HG02885 (cell line): Measurements from ENCODE around the gene VRTN.

Experiments
- ATAC-seq: cut with Tn5 transposase; IDR thresholded peaks from one replicate; pipeline ENCODE4 v1.9.1; 2021; ENCODE audit warnings: mild to moderate bottlenecking; ENCODE audit not compliant: unreplicated experiment, poor library complexity

VRTN gene

DNA sequence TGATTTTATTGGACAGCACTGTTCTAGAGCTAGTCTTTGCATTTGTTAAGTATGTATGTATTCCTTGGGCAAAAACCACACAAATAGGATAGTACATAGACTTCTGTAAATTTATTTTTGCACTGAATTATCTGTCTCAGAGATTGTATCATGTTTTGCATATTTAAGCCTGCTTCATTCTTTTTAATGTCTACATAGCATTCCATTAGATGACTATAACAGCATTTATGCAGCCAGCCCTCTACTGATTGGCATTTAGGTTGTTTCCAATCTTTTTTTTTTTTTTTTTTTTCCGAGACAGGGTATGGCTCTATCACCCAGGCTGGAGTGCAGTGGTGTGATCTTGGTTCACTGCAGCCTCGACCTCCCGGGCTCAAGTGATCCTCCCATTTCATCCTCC is 43.2 kb downstream of the VRTN start:
- ATAC-seq: no peak

DNA sequence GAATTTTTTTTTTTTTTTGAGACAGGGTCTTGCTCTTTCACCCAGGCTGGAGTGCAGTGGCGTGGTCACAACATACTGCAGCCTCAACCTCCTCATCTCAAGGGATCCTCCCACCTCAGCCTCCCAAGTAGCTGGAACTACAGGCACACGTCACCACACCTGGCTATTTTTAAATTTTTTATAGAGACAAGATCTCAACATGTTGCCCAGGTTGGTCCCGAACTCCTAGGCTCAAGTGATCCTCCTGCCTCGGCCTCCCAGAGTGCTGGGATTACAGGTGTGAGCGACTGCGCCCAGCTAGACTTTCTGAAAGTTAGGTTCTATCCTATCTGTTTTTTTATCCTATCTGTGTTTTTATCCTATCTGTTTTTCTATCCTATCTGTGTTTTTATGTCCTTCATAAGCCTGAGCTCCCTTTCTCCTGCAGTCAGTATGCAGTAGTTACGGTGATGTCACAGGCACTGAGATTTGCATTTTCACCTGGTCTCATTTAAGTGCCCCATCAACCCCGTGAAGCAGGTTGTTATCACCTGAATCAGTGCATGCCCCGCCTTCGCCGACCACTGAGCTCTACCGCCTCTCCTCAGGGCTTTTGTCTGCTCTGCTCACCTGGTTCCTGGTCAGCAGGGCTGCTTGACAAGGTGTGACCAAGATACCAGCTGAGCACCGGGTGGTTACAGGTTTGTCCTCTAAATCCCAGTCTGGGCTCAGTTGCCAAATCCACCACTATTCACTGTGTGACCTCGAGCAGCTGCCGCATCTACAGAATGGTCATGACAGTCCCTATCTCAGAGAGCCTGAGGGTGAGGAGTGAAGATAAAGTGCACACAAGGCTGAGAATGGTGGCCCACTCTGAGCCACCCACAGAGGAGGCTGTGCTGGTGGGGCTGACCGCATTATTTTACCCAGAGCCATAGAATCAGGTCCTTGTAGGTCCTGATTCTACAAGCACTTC is 44.6 kb downstream of the VRTN start:
- ATAC-seq: no peak

DNA sequence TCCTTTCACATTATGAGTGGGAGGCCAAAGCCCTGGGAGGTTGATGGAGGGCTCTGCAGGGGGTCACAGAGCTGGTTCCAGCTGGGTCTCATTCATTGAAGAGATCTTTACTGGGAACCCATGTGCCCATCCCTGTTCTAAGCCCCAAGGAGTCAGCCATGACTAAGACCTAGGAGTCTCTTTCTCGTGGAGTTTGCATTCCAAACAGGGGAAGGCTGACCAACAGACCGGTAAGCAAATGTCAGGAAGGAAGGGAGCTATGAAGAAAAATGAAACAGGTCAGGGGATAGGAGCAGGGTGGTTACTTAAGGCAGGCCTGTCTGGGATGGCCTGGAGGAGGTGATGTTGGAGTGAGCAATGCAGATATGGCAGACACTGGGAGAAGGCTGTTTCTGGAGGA is 46.3 kb downstream of the VRTN start:
- ATAC-seq: no peak

DNA sequence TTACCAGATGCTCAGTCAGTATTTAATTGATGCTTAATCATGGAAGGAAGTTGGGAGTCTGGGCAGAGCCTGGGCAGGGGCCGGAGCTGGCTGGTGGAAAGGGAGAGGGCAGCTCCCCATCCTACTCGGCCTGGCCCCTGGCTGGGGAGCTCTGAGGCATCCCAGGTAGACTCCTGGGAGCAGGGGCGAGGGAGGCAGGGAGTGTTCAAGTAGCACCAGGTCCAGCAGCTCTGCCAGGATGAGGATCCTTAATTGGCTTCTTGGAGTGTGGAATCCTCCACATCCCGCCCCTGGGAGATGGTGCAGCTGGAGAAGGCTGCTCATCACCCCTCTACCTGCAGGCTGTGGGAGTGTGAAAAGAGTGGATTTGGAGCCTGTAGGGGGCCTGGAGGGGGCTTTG is 46.8 kb downstream of the VRTN start:
- ATAC-seq: no peak

DNA sequence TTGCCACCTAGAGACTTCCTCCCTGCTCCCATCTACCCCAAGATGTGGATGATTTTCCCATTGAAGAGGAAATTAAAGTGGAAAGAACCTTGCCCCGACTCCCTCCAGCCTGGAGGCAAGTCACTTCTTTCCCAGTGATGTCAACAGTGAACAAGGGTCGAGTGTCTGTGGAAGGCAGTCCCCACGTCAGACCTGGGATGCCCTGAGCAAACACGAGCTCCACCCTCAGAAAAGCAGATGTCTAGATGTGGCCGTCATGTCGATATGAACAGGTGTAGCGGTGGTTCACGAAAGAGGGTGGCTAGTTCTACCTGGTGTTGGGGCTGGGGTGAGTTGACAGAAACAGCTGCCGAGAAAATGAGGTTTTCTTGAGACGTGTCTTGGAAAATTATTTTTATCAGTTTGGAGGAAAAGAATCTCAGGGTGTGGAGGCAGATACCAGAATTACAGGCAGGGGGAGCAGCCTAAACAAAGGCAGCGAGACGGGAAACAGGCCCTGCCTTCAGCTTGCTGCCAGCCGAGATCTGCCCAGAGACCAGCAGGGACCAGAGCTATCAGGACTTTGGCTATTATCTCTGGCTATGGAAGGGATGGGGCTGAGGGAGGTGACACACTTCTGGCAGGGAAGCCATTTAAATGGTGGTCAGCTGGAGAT is 51.9 kb downstream of the VRTN start:
- no peak for ATAC-seq

DNA sequence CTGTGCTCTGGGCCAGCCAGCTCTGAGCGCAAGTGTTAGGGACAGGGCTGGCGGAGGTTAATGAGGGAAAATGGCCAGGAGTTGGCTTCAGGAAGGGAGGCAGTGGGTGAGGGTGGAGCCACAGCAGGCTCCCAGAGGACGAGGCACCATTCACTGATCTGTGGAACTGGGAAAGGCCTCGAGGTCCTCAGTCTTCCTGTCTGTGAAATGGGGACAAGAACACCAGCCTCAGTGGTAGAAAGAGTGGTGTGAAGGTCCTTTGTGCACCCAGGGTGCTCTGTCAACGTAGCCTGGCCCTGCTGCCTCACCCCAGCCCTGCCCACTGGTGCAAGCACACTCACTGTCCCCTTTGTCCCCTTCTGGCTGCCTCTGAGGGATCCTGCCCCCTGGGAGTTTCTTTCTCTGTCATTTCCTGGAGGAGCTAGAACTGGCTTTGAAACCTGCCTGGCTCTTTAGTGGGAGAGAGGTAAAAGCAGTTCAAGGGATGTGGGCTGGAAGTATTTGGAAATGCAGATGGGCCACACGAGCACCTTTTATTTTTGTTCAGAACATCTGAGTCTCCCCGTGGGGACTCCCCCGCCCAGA is 52.7 kb downstream of the VRTN start:
- ATAC-seq: peak; percentile 10

DNA sequence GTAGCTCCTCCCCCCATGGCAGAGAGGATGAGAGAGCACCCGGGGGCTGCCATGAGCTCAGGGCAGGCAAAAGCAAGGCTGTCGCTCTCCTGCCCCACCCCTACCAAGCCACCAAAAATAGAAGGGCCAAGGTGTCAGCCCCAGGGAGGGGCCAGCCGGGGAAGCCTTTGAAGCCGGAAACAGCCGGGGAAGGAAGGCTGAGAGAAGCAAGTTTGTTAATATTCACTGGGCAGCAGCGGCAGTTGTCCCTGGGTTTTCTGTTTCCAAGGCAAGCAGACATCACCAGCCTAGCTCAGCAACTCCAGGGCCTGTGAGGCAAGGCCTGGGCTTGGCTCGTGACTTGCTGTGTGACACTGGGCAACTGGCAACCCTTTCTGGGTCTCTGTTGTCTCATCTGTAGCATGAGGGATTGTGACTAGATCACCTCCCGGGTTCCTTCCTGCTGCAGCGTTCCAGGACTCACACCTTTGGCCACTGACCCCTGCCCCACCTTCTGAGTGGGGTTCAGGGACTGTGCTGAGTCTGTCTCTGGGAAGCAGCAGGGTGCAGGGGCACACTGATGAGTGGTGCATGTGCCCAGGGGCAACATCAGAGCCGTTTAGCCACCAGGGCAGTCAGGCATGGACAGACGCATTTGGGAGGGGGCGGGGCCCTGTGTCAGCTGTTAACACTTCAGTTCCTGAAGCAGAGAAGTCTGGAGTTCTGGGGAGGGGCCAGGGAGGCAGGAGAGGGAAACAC is 53.4 kb downstream of the VRTN start:
- peak; percentile 80 for ATAC-seq

DNA sequence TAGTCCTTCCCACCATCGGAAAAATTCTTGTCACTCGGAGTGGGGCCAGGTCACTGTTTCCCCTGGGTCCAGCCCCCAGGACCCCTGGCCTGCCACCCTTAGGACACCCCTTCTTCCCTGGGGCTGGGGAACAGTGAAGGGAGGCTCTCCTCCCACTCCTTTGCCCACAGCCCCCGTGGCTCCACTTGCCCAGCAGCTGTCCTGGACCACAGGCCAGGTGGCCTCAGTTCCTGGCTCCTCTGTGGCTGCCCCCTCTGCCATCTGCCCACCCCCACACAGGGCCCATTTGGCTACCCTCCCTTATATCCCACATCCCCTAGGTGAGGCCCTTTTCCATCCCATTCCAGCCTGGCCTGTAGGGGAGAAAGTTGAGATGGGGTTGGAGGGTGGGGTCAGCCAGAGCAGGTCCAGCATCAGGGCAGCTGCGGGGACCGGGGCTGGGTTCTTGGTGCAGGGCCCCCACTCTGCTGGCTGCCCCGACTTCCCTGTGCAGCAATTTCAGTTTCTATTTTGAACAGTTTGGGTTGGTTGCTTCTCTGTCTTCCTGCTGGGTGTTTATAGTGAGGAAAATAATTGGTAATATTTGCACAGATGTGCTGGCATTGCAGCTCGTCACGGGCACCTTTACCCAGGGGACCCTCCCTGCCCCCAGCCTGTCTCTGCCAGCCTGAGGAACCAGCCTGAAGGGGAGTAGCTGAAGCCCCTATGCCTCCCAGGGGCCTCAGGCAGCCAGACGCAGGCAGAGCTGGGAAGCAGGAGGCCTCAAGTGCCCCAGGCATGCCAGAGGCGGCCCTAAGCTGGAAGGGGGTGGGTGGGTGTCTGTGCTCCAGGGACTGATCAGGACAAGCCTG is 54.4 kb downstream of the VRTN start:
- ATAC-seq: no peak

DNA sequence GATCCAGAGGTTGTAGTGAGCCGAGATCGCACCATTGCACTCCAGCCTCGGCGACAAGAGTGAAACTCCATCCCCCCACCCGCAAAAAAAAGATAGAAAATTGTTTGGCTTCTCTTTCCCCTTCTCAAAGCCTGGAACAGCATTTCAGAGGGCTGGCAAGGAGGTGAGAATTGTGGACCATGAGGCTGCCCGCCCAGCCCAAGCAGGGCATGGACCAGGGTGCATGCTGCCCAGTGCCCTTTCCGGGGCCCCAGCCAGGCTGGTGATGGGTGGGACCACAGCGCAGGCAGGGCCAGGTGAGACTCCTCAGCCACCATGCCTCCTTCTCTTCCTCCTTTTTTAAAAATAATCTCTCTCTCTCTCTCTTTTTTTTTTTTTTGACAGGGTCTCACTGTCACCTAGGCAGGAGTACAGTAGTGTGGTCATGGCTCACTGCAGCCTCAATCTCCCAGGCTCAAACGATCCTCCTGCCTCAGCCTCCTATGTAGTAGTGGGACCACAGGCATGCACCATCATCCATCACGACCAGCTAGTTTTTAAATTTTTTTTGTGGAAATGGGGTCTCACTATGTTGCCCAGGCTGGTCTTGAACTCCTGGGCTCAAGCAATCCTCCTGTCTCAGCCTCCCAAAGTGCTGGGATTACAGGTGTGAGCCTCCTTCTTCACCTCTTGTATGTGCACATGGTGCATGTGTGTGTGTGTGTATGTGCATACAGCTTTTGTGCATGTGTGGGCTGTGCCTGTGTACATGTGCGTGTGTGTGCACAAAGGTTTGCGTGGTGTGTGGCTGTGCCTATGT is 55.5 kb downstream of the VRTN start:
- no peak for ATAC-seq

DNA sequence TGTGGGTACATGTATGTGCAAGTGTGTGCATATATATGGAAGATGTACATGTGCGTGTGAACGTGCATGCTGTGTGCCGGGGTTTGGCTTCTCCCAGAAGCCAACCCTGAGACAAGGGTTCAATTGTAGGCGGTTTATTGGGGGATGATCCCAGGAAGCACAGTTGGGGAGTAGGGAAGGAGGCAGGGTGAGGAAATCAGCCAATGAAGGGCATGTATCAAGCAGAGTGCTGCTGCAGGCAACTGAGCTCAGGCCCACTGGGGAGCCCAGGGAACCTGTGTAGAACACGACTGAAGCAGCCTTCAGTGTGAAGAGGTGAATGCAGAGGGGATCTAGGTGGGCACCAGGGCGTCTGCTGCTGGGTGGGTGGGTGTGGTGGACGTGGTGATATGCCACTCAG is 56.2 kb downstream of the VRTN start:
- no peak for ATAC-seq

DNA sequence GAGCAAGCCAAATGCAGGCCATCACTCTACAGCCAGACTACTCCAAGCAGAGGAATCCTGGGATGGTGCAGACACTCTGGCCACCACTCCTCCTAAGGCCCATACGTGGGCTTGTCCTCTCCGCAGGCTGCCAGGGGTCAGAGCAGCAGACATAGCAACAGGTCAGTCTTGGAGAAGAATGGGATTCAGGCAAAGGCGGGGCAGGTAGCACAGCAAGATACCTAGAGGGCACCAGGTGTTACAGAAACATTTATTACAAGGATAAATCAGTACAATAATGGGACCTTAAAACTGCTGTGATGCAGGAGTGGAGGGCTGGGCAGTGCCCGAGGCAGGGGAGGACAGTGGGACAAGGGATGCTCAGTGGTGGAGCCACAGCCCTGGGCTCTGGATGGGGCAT is 57.4 kb downstream of the VRTN start:
- ATAC-seq: no peak

- no peak for ATAC-seq
Observed at GRCh38 chr14:74407021-74407800, 58.9 kb downstream of the VRTN start.

- ATAC-seq: no peak
Observed at GRCh38 chr14:74407801-74408154, 59.5 kb downstream of the VRTN start.

DNA sequence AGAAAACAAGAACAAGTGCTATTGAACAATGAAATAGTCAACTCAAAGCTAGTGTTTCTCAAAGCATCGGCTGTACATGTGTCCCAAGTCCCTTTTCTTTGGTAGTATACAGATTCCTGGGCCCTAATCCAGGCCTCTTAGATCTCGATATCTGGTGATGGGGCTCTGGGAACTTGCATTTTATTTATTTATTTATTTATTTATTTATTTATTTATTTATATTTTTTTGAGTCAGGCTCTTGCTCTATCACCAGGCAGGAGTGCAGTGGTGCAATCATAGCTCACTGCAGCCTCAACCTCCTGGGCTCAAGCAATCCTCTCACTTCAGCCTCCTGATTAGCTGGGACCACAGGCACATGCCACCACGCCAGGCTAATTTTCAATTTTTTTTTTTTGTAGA is 60.6 kb downstream of the VRTN start:
- no peak for ATAC-seq

DNA sequence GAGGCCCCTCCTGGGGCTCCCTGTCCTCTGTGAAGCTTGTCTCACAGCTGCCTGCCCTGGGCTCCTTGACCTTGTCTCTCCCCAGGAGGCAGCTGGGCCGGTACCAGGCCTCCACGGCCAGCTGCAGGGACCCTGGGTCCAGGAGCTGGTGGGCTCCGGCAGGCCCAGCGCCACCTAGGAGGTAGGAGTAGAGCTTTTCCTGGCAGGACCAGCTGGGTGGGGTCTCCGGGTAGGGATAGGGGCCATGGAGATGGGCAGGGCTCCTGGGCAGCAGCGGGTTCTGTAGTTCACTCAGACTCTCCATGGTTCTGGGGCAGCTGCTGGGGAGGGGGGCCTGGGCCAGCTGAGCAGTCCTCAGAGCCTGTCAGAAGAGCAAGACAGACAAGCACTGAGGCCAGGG is 61.2 kb downstream of the VRTN start:
- no peak for ATAC-seq
